ENCODE measurements around the gene PDGFC.
A peak's percentile ranks its signal among the peaks of the same experiment; 100 is the strongest.

Gene PDGFC

GRCh38 chr4:156773648-156774357 is 197.8 kb downstream of the PDGFC start:
- DNase-seq (ENCODE audit: low spot score) (no peak), ATAC-seq (ENCODE audit: low read depth) (peak; percentile 56)
- H3K27me3 ChIP-seq (ENCODE audit: insufficient read depth, poor library complexity, severe bottlenecking): no peaks in the 10 kb centered on the region
- peaks cover 12% of the 10 kb centered on the region for H3K36me3 ChIP-seq (ENCODE audit: low read depth)
- no peak overlapping the region for H3K4me3 ChIP-seq (ENCODE audit: severe bottlenecking)
- TF ChIP-seq CTCF (IDR thresholded peaks at IDR 0.05; ENCODE audit: poor library complexity, severe bottlenecking): no peak
- peak overlapping the region; percentile 98 for H3K27ac ChIP-seq (ENCODE audit: poor library complexity, severe bottlenecking)
- H3K9me3 ChIP-seq (ENCODE audit: severe bottlenecking): no peaks in the 10 kb centered on the region
- H3K4me1 ChIP-seq (ENCODE audit: insufficient read depth, poor library complexity, severe bottlenecking): peaks cover 96% of the 10 kb centered on the region

DNA sequence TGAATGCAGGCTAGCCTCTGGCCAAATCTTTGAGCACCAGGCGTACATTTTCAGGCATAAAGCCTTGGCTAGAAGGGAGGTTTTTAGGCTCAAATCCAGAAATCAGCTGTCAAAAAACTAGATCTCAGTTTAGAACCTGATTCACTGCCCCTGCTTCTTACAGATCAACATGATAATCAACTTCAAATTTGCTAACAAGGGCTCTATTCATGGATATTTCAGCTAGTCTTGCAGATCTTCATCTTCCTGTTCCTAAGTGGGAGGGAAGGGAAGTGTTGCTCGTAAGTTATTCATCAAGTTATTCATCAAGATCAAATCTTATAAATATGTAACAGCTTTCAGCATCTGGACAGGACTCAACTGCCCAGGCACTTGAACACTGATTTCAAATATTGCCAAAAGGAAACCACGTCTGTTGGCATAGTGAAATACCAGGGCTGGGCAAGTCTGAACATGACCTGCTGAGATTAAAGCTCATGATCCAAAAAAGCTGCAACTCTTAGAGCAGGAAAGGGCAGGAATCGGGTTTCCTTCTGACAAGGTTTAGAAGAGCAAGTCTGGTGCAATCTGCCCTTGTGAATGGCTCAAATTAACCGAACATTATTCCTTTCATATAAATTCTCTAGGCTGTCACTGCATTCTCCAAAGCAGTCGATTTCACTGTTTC is 200.3 kb downstream of the PDGFC start:
- DNase-seq (ENCODE audit: low spot score) (peak; percentile 87), ATAC-seq (ENCODE audit: low read depth) (peak; percentile 77)
- TF ChIP-seq CTCF (IDR thresholded peaks at IDR 0.05; ENCODE audit: poor library complexity, severe bottlenecking): no peak
- Histone ChIP-seq H3K4me1 (ENCODE audit: insufficient read depth, poor library complexity, severe bottlenecking) (peaks cover 71% of the 10 kb centered on the region), H3K27me3 (ENCODE audit: insufficient read depth, poor library complexity, severe bottlenecking) (no peaks in the 10 kb centered on the region), H3K4me3 (ENCODE audit: severe bottlenecking) (no peak overlapping the region), H3K9me3 (ENCODE audit: severe bottlenecking) (no peaks in the 10 kb centered on the region), H3K27ac (ENCODE audit: poor library complexity, severe bottlenecking) (peak overlapping the region; percentile 98), H3K36me3 (ENCODE audit: low read depth) (peaks cover 28% of the 10 kb centered on the region)

DNA sequence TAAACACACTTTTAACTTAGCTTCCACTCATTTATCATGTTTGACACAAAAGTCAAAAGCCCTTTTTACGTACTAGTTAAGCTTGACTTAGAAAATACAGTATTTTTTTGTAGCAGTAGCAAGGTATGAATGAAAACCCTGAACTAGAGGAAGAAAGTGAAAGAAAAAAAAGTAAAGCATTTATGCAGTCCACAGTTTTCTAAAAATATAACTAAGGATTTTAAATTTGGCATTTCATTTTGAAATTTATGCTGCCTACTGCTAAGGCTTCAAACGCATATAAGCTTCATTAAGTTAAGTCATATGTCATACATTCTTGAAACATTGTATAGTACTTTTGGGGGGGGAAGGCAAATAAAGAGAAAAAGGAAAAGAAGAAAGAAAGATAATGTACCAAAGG is 201.5 kb downstream of the PDGFC start:
- Histone ChIP-seq H3K27me3 (ENCODE audit: insufficient read depth, poor library complexity, severe bottlenecking) (no peaks in the 10 kb centered on the region), H3K9me3 (ENCODE audit: severe bottlenecking) (no peaks in the 10 kb centered on the region), H3K4me1 (ENCODE audit: insufficient read depth, poor library complexity, severe bottlenecking) (peaks cover 59% of the 10 kb centered on the region), H3K27ac (ENCODE audit: poor library complexity, severe bottlenecking) (peak overlapping the region; percentile 98), H3K4me3 (ENCODE audit: severe bottlenecking) (no peak overlapping the region), H3K36me3 (ENCODE audit: low read depth) (peaks cover 36% of the 10 kb centered on the region)
- no peak for TF ChIP-seq CTCF (IDR thresholded peaks at IDR 0.05; ENCODE audit: poor library complexity, severe bottlenecking)
- ATAC-seq (ENCODE audit: low read depth) (no peak), DNase-seq (ENCODE audit: low spot score) (no peak)

- Histone ChIP-seq H3K36me3 (ENCODE audit: low read depth) (peaks cover 48% of the 10 kb centered on the region), H3K4me1 (ENCODE audit: insufficient read depth, poor library complexity, severe bottlenecking) (peaks cover 50% of the 10 kb centered on the region), H3K9me3 (ENCODE audit: severe bottlenecking) (no peaks in the 10 kb centered on the region), H3K4me3 (ENCODE audit: severe bottlenecking) (no peak overlapping the region), H3K27me3 (ENCODE audit: insufficient read depth, poor library complexity, severe bottlenecking) (no peaks in the 10 kb centered on the region), H3K27ac (ENCODE audit: poor library complexity, severe bottlenecking) (no peak overlapping the region)
- ATAC-seq (ENCODE audit: low read depth) (no peak), DNase-seq (ENCODE audit: low spot score) (no peak)
- TF ChIP-seq CTCF (IDR thresholded peaks at IDR 0.05; ENCODE audit: poor library complexity, severe bottlenecking): no peak
Observed at GRCh38 chr4:156767911-156768415, 203.6 kb downstream of the PDGFC start.

- Histone ChIP-seq H3K9me3 (ENCODE audit: severe bottlenecking) (no peaks in the 10 kb centered on the region), H3K36me3 (ENCODE audit: low read depth) (peaks cover 58% of the 10 kb centered on the region), H3K4me1 (ENCODE audit: insufficient read depth, poor library complexity, severe bottlenecking) (peaks cover 39% of the 10 kb centered on the region), H3K4me3 (ENCODE audit: severe bottlenecking) (no peak overlapping the region), H3K27me3 (ENCODE audit: insufficient read depth, poor library complexity, severe bottlenecking) (no peaks in the 10 kb centered on the region), H3K27ac (ENCODE audit: poor library complexity, severe bottlenecking) (no peak overlapping the region)
- TF ChIP-seq CTCF (IDR thresholded peaks at IDR 0.05; ENCODE audit: poor library complexity, severe bottlenecking): no peak
- ATAC-seq (ENCODE audit: low read depth): no peak
- no peak for DNase-seq (ENCODE audit: low spot score)
Observed at GRCh38 chr4:156766846-156767245, 204.8 kb downstream of the PDGFC start.
